IMR-90 (cell line): Measurements from ENCODE around the gene DHRS12. TPM values are rescaled to one million over a fixed set of nuclear protein-coding genes. Genes with fewer than 3 reads are reported as not detected.

Source experiments
- ATAC-seq: fragments of 200-7000 bp; cut with Tn5 transposase; 2 replicates; pipeline ENCODE4 v1.9.1; 2020; ENCODE audit warnings: low read depth, mild to moderate bottlenecking, moderate library complexity
- BruUV-seq: library from RNA; stranded (reverse); fragments of 400-500 nt; replicated peaks from 2 replicates; lab custom pipeline; 2021; lab: Mats Ljungman, UMichigan
- CTCF ChIA-PET: fragments of 300-600 bp; formaldehyde crosslinking; extraction: SDS; loops from one replicate; lab custom pipeline; 2021; ENCODE audit warnings: antibody characterized with exemption; lab: Yijun Ruan, JAX
- POLR2A ChIA-PET: fragments of 300-600 bp; sonication (Branson Sonifier 250); formaldehyde crosslinking; loops from one replicate; lab custom pipeline; 2022; ENCODE audit warnings: antibody characterized with exemption; ENCODE audit not compliant: unreplicated experiment; lab: Charles Lee
- DNase-seq: peaks from one replicate; pipeline ENCODE4 v3.0.0; 2013
- H2AFZ ChIP-seq: replicated peaks from 2 replicates; pipeline ENCODE3; 2013; ENCODE audit warnings: low read length, mild to moderate bottlenecking; ENCODE audit not compliant: poor library complexity
- H2AK5ac ChIP-seq: 2 replicates; pipeline ENCODE4 v1.6.1; 2013; ENCODE audit warnings: low read depth, low read length, inconsistent platforms
- H2AK9ac ChIP-seq: replicated peaks from 2 replicates; pipeline ENCODE3; 2013; ENCODE audit warnings: mild to moderate bottlenecking, low read depth, low read length, moderate library complexity; ENCODE audit not compliant: poor library complexity
- H2BK120ac ChIP-seq: 2 replicates; pipeline ENCODE4 v1.6.1; 2013; ENCODE audit warnings: low read depth, low read length, inconsistent platforms
- H2BK15ac ChIP-seq: 3 replicates; pipeline ENCODE4 v1.6.1; 2013; ENCODE audit warnings: low read depth, low read length, inconsistent platforms
- H2BK20ac ChIP-seq: 2 replicates; pipeline ENCODE4 v1.6.1; 2013; ENCODE audit warnings: low read depth, mild to moderate bottlenecking, inconsistent platforms, low read length, moderate library complexity
- H2BK5ac ChIP-seq: 2 replicates; pipeline ENCODE4 v1.6.1; 2013; ENCODE audit warnings: mild to moderate bottlenecking, low read depth, low read length, inconsistent platforms; ENCODE audit not compliant: poor library complexity, severe bottlenecking
- H3K14ac ChIP-seq: replicated peaks from 2 replicates; pipeline ENCODE4 v1.6.1; 2013; ENCODE audit warnings: low read depth, low read length, inconsistent platforms
- H3K18ac ChIP-seq: 2 replicates; pipeline ENCODE4 v1.6.1; 2013; ENCODE audit warnings: low read depth, low read length, control low read depth
- H3K23ac ChIP-seq: 2 replicates; pipeline ENCODE4 v1.6.1; 2013; ENCODE audit warnings: low read depth, low read length, inconsistent platforms
- H3K27ac ChIP-seq: 2 replicates; pipeline ENCODE4 v1.5.1; 2013; ENCODE audit warnings: mild to moderate bottlenecking, control low read depth, low read length; ENCODE audit not compliant: insufficient read depth
- H3K27me3 ChIP-seq: 2 replicates; pipeline ENCODE4 v1.6.1; 2013; ENCODE audit warnings: low read length; ENCODE audit not compliant: control insufficient read depth, insufficient read depth
- H3K36me3 ChIP-seq: 2 replicates; pipeline ENCODE4 v1.6.1; 2013; ENCODE audit warnings: low read length, mixed read lengths; ENCODE audit not compliant: control insufficient read depth, insufficient read depth
- H3K4ac ChIP-seq: 2 replicates; pipeline ENCODE4 v1.6.1; 2013; ENCODE audit warnings: low read depth, low read length, inconsistent platforms
- H3K4me1 ChIP-seq: 2 replicates; pipeline ENCODE4 v1.6.1; 2013; ENCODE audit warnings: low read length, mixed read lengths; ENCODE audit not compliant: control insufficient read depth, insufficient read depth
- H3K4me2 ChIP-seq: 2 replicates; pipeline ENCODE4 v1.6.1; 2013; ENCODE audit warnings: low read depth, mild to moderate bottlenecking, control low read depth, low read length, moderate library complexity
- H3K4me3 ChIP-seq: 2 replicates; pipeline ENCODE4 v1.5.1; 2013; ENCODE audit warnings: low read depth, mild to moderate bottlenecking, control low read depth, low read length, moderate library complexity; ENCODE audit not compliant: insufficient read depth
- H3K56ac ChIP-seq: 2 replicates; pipeline ENCODE4 v1.6.1; 2013; ENCODE audit warnings: low read length, inconsistent platforms; ENCODE audit not compliant: insufficient read depth; ENCODE audit errors: extremely low read depth
- H3K79me1 ChIP-seq, 2 experiments: 2 replicates each; pipeline ENCODE4 v1.6.1; 2013; ENCODE audit warnings: low read length in 2 of 2, inconsistent platforms in 1 of 2, low read depth in 1 of 2
- H3K9ac ChIP-seq: 2 replicates; pipeline ENCODE4 v1.6.1; 2013; ENCODE audit warnings: low read depth, low read length, control low read depth
- H3K9me1 ChIP-seq: 2 replicates; pipeline ENCODE4 v1.6.1; 2013; ENCODE audit warnings: low read length, inconsistent platforms; ENCODE audit not compliant: insufficient read depth
- H3K9me3 ChIP-seq: 2 replicates; pipeline ENCODE4 v1.6.1; 2013; ENCODE audit warnings: low read length; ENCODE audit not compliant: control insufficient read depth, insufficient read depth
- H4K20me1 ChIP-seq: 2 replicates; pipeline ENCODE4 v1.6.1; 2013; ENCODE audit warnings: low read length, inconsistent platforms; ENCODE audit not compliant: insufficient read depth
- H4K5ac ChIP-seq: 2 replicates; pipeline ENCODE4 v1.6.1; 2013; ENCODE audit warnings: mild to moderate bottlenecking, low read depth, low read length, control low read depth
- H4K8ac ChIP-seq, 2 experiments: 2 replicates each; pipeline ENCODE4 v1.6.1; 2013; ENCODE audit warnings: low read depth in 2 of 2, low read length in 2 of 2, control low read depth in 1 of 2, inconsistent platforms in 1 of 2
- H4K91ac ChIP-seq: 2 replicates; pipeline ENCODE4 v1.6.1; 2013; ENCODE audit warnings: low read depth, low read length, inconsistent platforms; ENCODE audit not compliant: insufficient read depth
- BHLHE40 ChIP-seq: fragments of 150-350 bp; IDR thresholded peaks from 2 replicates; pipeline ENCODE4 v1.6.1; 2016; ENCODE audit warnings: mild to moderate bottlenecking, low read depth, low read length
- CEBPB ChIP-seq: IDR thresholded peaks from 2 replicates; pipeline ENCODE4 v1.6.1; 2012; ENCODE audit warnings: low read depth, low read length, improper control_type of control experiment
- CHD1 ChIP-seq: IDR thresholded peaks from 2 replicates; pipeline ENCODE4 v1.6.1; 2012; ENCODE audit warnings: low read depth, low read length, improper control_type of control experiment
- CTCF ChIP-seq: conservative IDR thresholded peaks from 2 replicates; pipeline ENCODE4 v1.5.1; 2012; ENCODE audit warnings: mild to moderate bottlenecking, low read depth, low read length, improper control_type of control experiment
- ELK1 ChIP-seq: fragments of 150-350 bp; IDR thresholded peaks from 2 replicates; pipeline ENCODE4 v1.6.1; 2016; ENCODE audit warnings: low read depth, mild to moderate bottlenecking, low read length, moderate library complexity, borderline replicate concordance
- FOS ChIP-seq: fragments of 150-350 bp; IDR thresholded peaks from 2 replicates; pipeline ENCODE4 v1.6.1; 2016; ENCODE audit warnings: low read depth, low read length
- MAFK ChIP-seq: IDR thresholded peaks from 2 replicates; pipeline ENCODE4 v1.6.1; 2012; ENCODE audit warnings: low read depth, low read length, improper control_type of control experiment
- MXI1 ChIP-seq: IDR thresholded peaks from 2 replicates; pipeline ENCODE4 v1.6.1; 2012; ENCODE audit warnings: low read depth, mild to moderate bottlenecking, low read length, moderate library complexity, borderline replicate concordance
- NFE2L2 ChIP-seq: fragments of 150-350 bp; IDR thresholded peaks from 2 replicates; pipeline ENCODE4 v1.6.1; 2016; ENCODE audit warnings: low read depth, mild to moderate bottlenecking, low read length
- POLR2A ChIP-seq: IDR thresholded peaks from 2 replicates; pipeline ENCODE4 v1.6.1; 2012; ENCODE audit warnings: mild to moderate bottlenecking, low read depth, low read length
- RAD21 ChIP-seq: IDR thresholded peaks from 2 replicates; pipeline ENCODE4 v1.6.1; 2012; ENCODE audit warnings: low read length, improper control_type of control experiment
- RCOR1 ChIP-seq: IDR thresholded peaks from 2 replicates; pipeline ENCODE4 v1.6.1; 2012; ENCODE audit warnings: mild to moderate bottlenecking, low read length, improper control_type of control experiment; ENCODE audit not compliant: insufficient replicate concordance
- RFX5 ChIP-seq: IDR thresholded peaks from 2 replicates; pipeline ENCODE4 v1.8.0; 2012; ENCODE audit warnings: low read depth, mild to moderate bottlenecking, low read length, moderate library complexity
- SMC3 ChIP-seq: fragments of 150-350 bp; IDR thresholded peaks from 2 replicates; pipeline ENCODE4 v1.6.1; 2016; ENCODE audit warnings: low read depth, mild to moderate bottlenecking, antibody characterized with exemption, low read length, moderate library complexity
- USF2 ChIP-seq: fragments of 150-350 bp; IDR thresholded peaks from 2 replicates; pipeline ENCODE4 v1.6.1; 2017; ENCODE audit warnings: mild to moderate bottlenecking, antibody characterized with exemption, low read length, low read depth
- WGBS, 2 experiments: methylation state at CpG; one replicate each; pipeline versions ENCODE4 v1.1.5 to v1.1.7; 2013; ENCODE audit warnings: missing lambda C conversion rate in 2 of 2; ENCODE audit not compliant: insufficient read length in 1 of 2; ENCODE audit errors: extremely low coverage in 2 of 2; 5-methylcytosine and 5-hydroxymethylcytosine counted together
- dilution Hi-C: fragments of 300-500 bp; cut with HindIII; formaldehyde crosslinking; loops from one replicate; pipeline ENCODE4 v1.14.3; 2018; ENCODE audit warnings: low sequenced_read_pairs; ENCODE audit not compliant: unreplicated experiment
- in situ Hi-C: fragments of 300-500 bp; cut with MboI; formaldehyde crosslinking; loops from 3 replicates; pipeline ENCODE4 v1.14.3; 2019; ENCODE audit warnings: low sequenced_read_pairs, inconsistent platforms, mixed read lengths
- intact Hi-C: fragments of 100-400 bp; cut with micrococcal nuclease; formaldehyde crosslinking; loops from 2 replicates; pipeline ENCODE4 v1.10.0; 2022
- polyA plus RNA-seq, 3 experiments: library from polyadenylated mRNA; depleted of rRNA; stranded (reverse); fragments of >200 nt; gene quantifications; 2 replicates each; pipeline ENCODE4 v1.2.3, GENCODE V29; 2012; ENCODE audit warnings: low replicate concordance in 1 of 3
- total RNA-seq: library from RNA; depleted of rRNA; stranded (reverse); fragments of >200 nt; gene quantifications from 2 replicates; pipeline ENCODE4 v1.2.3, GENCODE V29; 2012

DHRS12 gene
- total and polyA plus RNA-seq, 2 of the 4 experiments (the other 2 are of a cell fraction), result 1.3 to 1.6 TPM

- 0 out of 2 replicates have a peak, but pooled peaks cover 5% of the 10 kb centered on the region for H4K20me1 ChIP-seq
- H3K18ac ChIP-seq, result no peak overlapping the region
- 40% methylated on average over 1 of the region's 6 CpGs; no CpG with 5 or more reads in 1 of the 2 experiments for WGBS, 2 experiments
- H2BK120ac ChIP-seq, result no peak overlapping the region
- no peak overlapping the region for H2BK5ac ChIP-seq
- peaks cover 18% of the 10 kb centered on the region for H3K36me3 ChIP-seq
- H2AK5ac ChIP-seq, result no peak overlapping the region
- peaks cover 11% of the 10 kb centered on the region for H3K4me1 ChIP-seq
- peaks cover 9 to 16% of the 10 kb centered on the region in 2 experiments; a peak in 3 of 4 replicates for H3K79me1 ChIP-seq
- CTCF ChIA-PET, result interaction anchor here (0.9 kb wide), 1 partner anchor 119 kb away, joined by 3 read pairs; no protein-coding TSS in a partner anchor
- 0 out of 2 replicates have a peak overlapping the region, but pooled peaks have one; percentile 40 for H2BK20ac ChIP-seq
- no peak overlapping the region for H2AFZ ChIP-seq
- intact Hi-C loops (no loop called here), in situ Hi-C loops (no loop called here), dilution Hi-C loops (no loop called here)
- ATAC-seq (peak; percentile 7), DNase-seq (no peak)
- no peaks in the 10 kb centered on the region for H3K9me3 ChIP-seq
- no peak overlapping the region for H3K9ac ChIP-seq
- no peaks in the 10 kb centered on the region for H3K27me3 ChIP-seq
- no peak overlapping the region for H4K91ac ChIP-seq
- no peak overlapping the region for H3K56ac ChIP-seq
- no TSS peak for BruUV-seq
- no peak overlapping the region; a peak in 1 of 4 replicates for H4K8ac ChIP-seq
- no peak overlapping the region for H2BK15ac ChIP-seq
- no peak overlapping the region for H3K4ac ChIP-seq
- H3K4me3 ChIP-seq, result no peak overlapping the region
- TF ChIP-seq POLR2A (no peak), CEBPB (no peak), MXI1 (no peak), RFX5 (no peak), BHLHE40 (no peak), ELK1 (no peak), RCOR1 (no peak), SMC3 (no peak), FOS (no peak), RAD21 (no peak), CHD1 (no peak), USF2 (no peak), NFE2L2 (no peak), CTCF (no peak), MAFK (no peak)
- no peak overlapping the region for H3K27ac ChIP-seq
- H3K9me1 ChIP-seq, result peaks cover 9% of the 10 kb centered on the region
- no peak overlapping the region for H2AK9ac ChIP-seq
- POLR2A ChIA-PET, result interaction anchor here (0.5 to 0.6 kb wide), 2 partner anchors 169 to 315 kb away, joined by 3 to 4 read pairs; no protein-coding TSS in a partner anchor
- no peak overlapping the region for H3K14ac ChIP-seq
- H4K5ac ChIP-seq, result no peak overlapping the region
- H3K4me2 ChIP-seq, result no peak overlapping the region
- no peak overlapping the region for H3K23ac ChIP-seq
Measured at GRCh38 chr13:51758691-51759090, 45.3 kb downstream of the DHRS12 start.
